Measurements from ENCODE around the gene GRIK2. TPM values are rescaled to one million over a fixed set of nuclear protein-coding genes. Genes with fewer than 3 reads are reported as not detected.

GRIK2 gene
- total RNA-seq, 3 donors from 2014 or later: 1.1 to 3.7 TPM; not detected in 1

DNA sequence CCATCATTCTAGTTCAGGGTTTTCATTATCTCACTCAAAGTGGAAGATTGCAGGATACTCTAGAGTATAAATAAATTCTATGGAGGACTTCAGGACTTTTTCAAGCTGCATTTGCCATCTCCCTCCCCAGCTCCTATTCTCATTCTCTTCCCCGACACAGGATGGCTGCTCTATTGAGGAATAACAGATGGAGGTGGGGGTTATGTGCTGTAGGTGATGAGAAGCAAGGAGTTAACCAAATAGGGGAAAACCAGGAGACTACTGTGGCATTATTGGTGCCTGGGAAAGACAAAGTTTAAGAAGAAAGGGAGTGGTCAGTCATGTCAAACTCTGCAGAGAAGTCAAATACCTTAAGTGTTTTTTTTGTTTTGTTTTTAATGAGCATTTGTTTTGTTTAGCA is 109.3 kb downstream of the GRIK2 start:
- no peak overlapping the region for H3K4me3 ChIP-seq
- intact Hi-C loops (cut with DNase I; ENCODE audit: low total_unique reads): no loop called here
- no peak for TF ChIP-seq POLR2AphosphoS5 (IDR thresholded peaks at IDR 0.05)
- no peak for TF ChIP-seq POLR2A (IDR thresholded peaks at IDR 0.05)
- no peak for TF ChIP-seq CTCF (IDR thresholded peaks at IDR 0.05)
- no peaks in the 10 kb centered on the region for H3K4me1 ChIP-seq
- H3K9me3 ChIP-seq: no peaks in the 10 kb centered on the region
- no peaks in the 10 kb centered on the region for H3K27me3 ChIP-seq
- no peaks in the 10 kb centered on the region for H3K36me3 ChIP-seq
- no peak for DNase-seq (ENCODE audit: low spot score in 2 of 2)
- no peak overlapping the region for H3K27ac ChIP-seq

DNA sequence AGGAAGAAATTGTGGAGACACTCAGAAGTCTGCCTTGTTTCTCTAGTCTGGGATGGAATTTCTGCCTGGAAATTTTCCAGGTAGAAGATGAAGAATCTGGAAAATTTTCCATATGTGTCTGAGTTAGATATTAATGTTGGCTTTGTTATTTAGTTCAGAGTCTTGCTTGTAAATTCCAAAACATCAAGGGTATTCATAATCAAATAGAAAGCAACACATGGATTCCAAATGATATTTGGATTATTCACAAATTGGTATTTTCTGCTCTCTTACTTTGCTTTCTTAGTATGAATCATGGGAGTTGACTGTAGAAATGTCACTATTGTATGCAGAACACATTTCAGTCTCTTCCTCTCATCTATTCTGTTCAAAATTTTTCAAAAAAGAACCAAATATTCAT is 116.0 kb downstream of the GRIK2 start:
- Histone ChIP-seq H3K27ac (no peak overlapping the region), H3K9me3 (no peaks in the 10 kb centered on the region), H3K36me3 (no peaks in the 10 kb centered on the region), H3K4me1 (no peaks in the 10 kb centered on the region), H3K4me3 (no peak overlapping the region), H3K27me3 (no peaks in the 10 kb centered on the region)
- TF ChIP-seq POLR2AphosphoS5 (IDR thresholded peaks at IDR 0.05) (no peak), CTCF (IDR thresholded peaks at IDR 0.05) (no peak), POLR2A (IDR thresholded peaks at IDR 0.05) (no peak)
- no peak for DNase-seq (ENCODE audit: low spot score in 2 of 2)
- intact Hi-C loops (cut with DNase I; ENCODE audit: low total_unique reads): no loop called here

- Histone ChIP-seq H3K9me3 (no peaks in the 10 kb centered on the region), H3K4me1 (no peaks in the 10 kb centered on the region), H3K4me3 (no peak overlapping the region), H3K27ac (no peak overlapping the region), H3K27me3 (no peaks in the 10 kb centered on the region), H3K36me3 (no peaks in the 10 kb centered on the region)
- intact Hi-C loops (cut with DNase I; ENCODE audit: low total_unique reads): no loop called here
- no peak for DNase-seq (ENCODE audit: low spot score in 2 of 2)
- no peak for TF ChIP-seq POLR2A (IDR thresholded peaks at IDR 0.05)
- no peak for TF ChIP-seq CTCF (IDR thresholded peaks at IDR 0.05)
- no peak for TF ChIP-seq POLR2AphosphoS5 (IDR thresholded peaks at IDR 0.05)
Measured at GRCh38 chr6:101513181-101513580, 119.7 kb downstream of the GRIK2 start.

DNA sequence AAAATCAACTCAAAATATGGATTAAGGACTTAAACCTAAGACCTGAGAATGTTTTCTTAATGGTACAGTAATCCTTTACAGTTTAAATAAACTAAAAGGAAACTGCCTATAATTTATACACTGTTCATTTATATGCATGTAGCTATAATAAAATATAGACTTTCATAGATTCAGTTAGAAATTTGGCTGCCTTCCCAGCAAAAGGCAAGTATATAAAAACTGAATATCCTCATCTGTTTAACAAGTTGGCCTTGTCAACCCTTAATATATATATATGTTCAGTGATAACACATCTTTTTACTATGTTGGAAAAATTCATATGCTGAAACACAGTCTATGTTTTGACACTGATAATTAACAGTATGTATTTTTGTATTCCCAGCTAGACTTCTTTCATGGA is 123.1 kb downstream of the GRIK2 start:
- H3K27ac ChIP-seq: no peak overlapping the region
- no peaks in the 10 kb centered on the region for H3K36me3 ChIP-seq
- no peak for DNase-seq (ENCODE audit: low spot score in 2 of 2)
- H3K27me3 ChIP-seq: no peaks in the 10 kb centered on the region
- no peaks in the 10 kb centered on the region for H3K9me3 ChIP-seq
- H3K4me3 ChIP-seq: no peak overlapping the region
- no peaks in the 10 kb centered on the region for H3K4me1 ChIP-seq
- intact Hi-C loops (cut with DNase I; ENCODE audit: low total_unique reads): no loop called here
- TF ChIP-seq POLR2A (IDR thresholded peaks at IDR 0.05) (no peak), CTCF (IDR thresholded peaks at IDR 0.05) (no peak), POLR2AphosphoS5 (IDR thresholded peaks at IDR 0.05) (no peak)

GRCh38 chr6:101517632-101518031 is 124.1 kb downstream of the GRIK2 start:
- no peaks in the 10 kb centered on the region for H3K4me1 ChIP-seq
- DNase-seq (ENCODE audit: low spot score in 2 of 2): no peak
- no peak overlapping the region for H3K4me3 ChIP-seq
- H3K27ac ChIP-seq: no peak overlapping the region
- no peaks in the 10 kb centered on the region for H3K27me3 ChIP-seq
- TF ChIP-seq POLR2A (IDR thresholded peaks at IDR 0.05) (no peak), POLR2AphosphoS5 (IDR thresholded peaks at IDR 0.05) (no peak), CTCF (IDR thresholded peaks at IDR 0.05) (no peak)
- intact Hi-C loops (cut with DNase I; ENCODE audit: low total_unique reads): no loop called here
- no peaks in the 10 kb centered on the region for H3K9me3 ChIP-seq
- H3K36me3 ChIP-seq: no peaks in the 10 kb centered on the region
